ENCODE results near the gene C1orf122. TPM values are rescaled to one million over a fixed set of nuclear protein-coding genes. Genes with fewer than 3 reads are reported as not detected.

The C1orf122 gene
- total RNA-seq, 1 experiment from 2014 or later = 45.9 TPM

DNA sequence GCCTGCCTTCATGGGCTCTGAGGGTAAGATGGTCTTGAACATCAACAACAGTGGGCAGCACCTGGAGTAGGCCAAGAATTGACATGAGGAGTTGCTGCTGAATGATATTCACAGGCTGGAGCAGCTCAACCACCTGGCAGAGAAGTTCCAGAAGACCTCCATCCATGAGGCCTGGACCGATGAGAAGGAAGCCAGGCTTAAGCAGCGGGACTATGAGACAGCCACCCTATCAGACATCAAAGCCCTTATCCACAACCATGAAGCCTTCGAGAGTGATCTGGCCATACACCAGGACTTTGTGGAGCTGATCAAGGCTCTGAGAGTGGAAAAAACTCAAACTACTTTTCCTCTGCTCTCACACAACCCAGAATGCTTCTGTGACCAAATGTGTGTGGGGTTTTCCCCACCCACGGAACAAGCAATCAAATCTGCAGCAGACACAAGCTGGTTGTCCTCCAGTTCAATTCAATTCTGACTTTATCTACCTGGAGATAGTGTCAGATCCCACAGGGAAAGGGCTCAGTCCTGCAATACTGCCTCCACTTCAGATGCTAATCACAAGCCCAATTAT, 30.6 kb upstream of the C1orf122 start (continued):
- TF ChIP-seq CREM (CRISPR knock-in tag; IDR thresholded peaks at IDR 0.05) (no peak), EMX1 (CRISPR knock-in tag; IDR thresholded peaks at IDR 0.05) (no peak), NR3C1 (CRISPR knock-in tag; conservative IDR thresholded peaks at IDR 0.05; ENCODE audit: low read depth) (no peak), ZNF138 (CRISPR knock-in tag; conservative IDR thresholded peaks at IDR 0.05) (no peak)

DNA sequence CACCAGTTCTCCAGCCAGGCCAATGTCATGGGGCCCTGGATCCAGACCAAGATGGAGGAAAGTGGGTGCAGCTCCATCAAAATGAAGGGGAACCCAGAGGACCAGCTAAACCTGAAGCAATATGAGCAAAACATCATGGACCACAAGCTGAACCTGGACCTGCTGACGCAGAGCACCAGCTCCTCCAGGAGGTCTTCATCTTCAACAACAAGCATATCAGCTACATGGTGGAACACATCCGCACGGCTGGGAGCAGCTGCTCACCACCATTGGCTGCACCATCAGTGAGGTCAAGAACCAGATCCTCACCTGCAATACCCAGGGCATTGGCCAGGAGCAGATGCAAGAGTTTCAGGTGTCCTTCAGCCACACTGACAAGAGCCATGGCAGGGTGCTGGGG, 28.9 kb upstream of the C1orf122 start:
- Mint-ChIP-seq H3K4me3 (no peak overlapping the region), H3K27me3 (ENCODE audit: low read depth) (peaks cover 40% of the 10 kb centered on the region), H3K9me3 (peaks cover 9% of the 10 kb centered on the region), H3K36me3 (no peaks in the 10 kb centered on the region), H3K27ac (no peak overlapping the region), H3K4me1 (no peaks in the 10 kb centered on the region)
- ChIA-PET CTCF (interaction anchor here (1.1 to 1.2 kb wide), 2 partner anchors 13 to 87 kb away, joined by 3 to 4 read pairs; no protein-coding TSS in a partner anchor), POLR2A (no interaction called here)
- TF ChIP-seq ATF1 (CRISPR knock-in tag; IDR thresholded peaks at IDR 0.05) = no peak
- TF ChIP-seq ZNF138 (CRISPR knock-in tag; conservative IDR thresholded peaks at IDR 0.05) = no peak
- no peak for TF ChIP-seq GTF2I (CRISPR knock-in tag; conservative IDR thresholded peaks at IDR 0.05)
- TF ChIP-seq GRHL2 (CRISPR knock-in tag; IDR thresholded peaks at IDR 0.05; ENCODE audit: insufficient replicate concordance, severe bottlenecking) = no peak
- TF ChIP-seq, protein P1, sequence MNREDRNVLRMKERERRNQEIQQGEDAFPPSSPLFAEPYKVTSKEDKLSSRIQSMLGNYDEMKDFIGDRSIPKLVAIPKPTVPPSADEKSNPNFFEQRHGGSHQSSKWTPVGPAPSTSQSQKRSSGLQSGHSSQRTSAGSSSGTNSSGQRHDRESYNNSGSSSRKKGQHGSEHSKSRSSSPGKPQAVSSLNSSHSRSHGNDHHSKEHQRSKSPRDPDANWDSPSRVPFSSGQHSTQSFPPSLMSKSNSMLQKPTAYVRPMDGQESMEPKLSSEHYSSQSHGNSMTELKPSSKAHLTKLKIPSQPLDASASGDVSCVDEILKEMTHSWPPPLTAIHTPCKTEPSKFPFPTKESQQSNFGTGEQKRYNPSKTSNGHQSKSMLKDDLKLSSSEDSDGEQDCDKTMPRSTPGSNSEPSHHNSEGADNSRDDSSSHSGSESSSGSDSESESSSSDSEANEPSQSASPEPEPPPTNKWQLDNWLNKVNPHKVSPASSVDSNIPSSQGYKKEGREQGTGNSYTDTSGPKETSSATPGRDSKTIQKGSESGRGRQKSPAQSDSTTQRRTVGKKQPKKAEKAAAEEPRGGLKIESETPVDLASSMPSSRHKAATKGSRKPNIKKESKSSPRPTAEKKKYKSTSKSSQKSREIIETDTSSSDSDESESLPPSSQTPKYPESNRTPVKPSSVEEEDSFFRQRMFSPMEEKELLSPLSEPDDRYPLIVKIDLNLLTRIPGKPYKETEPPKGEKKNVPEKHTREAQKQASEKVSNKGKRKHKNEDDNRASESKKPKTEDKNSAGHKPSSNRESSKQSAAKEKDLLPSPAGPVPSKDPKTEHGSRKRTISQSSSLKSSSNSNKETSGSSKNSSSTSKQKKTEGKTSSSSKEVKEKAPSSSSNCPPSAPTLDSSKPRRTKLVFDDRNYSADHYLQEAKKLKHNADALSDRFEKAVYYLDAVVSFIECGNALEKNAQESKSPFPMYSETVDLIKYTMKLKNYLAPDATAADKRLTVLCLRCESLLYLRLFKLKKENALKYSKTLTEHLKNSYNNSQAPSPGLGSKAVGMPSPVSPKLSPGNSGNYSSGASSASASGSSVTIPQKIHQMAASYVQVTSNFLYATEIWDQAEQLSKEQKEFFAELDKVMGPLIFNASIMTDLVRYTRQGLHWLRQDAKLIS (CRISPR knock-in tag; IDR thresholded peaks at IDR 0.05; ENCODE audit: borderline replicate concordance) = no peak
- TF ChIP-seq KAT7 (CRISPR knock-in tag; IDR thresholded peaks at IDR 0.05; ENCODE audit: borderline replicate concordance) = no peak
- DNase-seq (ENCODE audit: low spot score) = no peak
- ATAC-seq = no peak

DNA sequence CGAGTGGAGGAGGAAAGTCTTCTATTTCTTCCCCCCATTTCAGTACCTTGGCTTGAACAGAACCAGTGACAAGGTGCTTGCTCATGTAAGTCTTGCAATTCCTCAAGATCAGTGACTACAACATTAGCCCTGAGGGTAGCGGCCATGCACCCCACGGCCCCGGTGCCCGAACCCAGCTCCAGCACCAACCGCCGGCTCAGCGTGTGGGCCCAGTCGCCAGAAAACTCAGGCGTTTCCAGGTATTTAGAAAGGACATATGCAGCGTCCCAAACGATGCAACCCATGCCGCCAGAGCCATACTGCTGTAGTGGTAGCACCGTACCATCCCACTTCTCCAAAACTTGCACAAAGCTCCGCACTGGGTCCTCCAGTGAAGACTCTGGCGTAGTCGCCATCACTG, 25.1 kb upstream of the C1orf122 start:
- ChIA-PET POLR2A (no interaction called here), CTCF (interaction anchor here (0.6 kb wide), 1 partner anchor 775 kb away, joined by 3 read pairs; no protein-coding TSS in a partner anchor)
- no peak for TF ChIP-seq ELF4 (CRISPR knock-in tag; IDR thresholded peaks at IDR 0.05; ENCODE audit: low read depth)
- TF ChIP-seq OVOL2 (CRISPR knock-in tag; IDR thresholded peaks at IDR 0.05; ENCODE audit: borderline replicate concordance) = no peak
- TF ChIP-seq MYBL2 (CRISPR knock-in tag; IDR thresholded peaks at IDR 0.05) = no peak
- TF ChIP-seq EMX1 (CRISPR knock-in tag; IDR thresholded peaks at IDR 0.05) = no peak
- TF ChIP-seq, protein P2, sequence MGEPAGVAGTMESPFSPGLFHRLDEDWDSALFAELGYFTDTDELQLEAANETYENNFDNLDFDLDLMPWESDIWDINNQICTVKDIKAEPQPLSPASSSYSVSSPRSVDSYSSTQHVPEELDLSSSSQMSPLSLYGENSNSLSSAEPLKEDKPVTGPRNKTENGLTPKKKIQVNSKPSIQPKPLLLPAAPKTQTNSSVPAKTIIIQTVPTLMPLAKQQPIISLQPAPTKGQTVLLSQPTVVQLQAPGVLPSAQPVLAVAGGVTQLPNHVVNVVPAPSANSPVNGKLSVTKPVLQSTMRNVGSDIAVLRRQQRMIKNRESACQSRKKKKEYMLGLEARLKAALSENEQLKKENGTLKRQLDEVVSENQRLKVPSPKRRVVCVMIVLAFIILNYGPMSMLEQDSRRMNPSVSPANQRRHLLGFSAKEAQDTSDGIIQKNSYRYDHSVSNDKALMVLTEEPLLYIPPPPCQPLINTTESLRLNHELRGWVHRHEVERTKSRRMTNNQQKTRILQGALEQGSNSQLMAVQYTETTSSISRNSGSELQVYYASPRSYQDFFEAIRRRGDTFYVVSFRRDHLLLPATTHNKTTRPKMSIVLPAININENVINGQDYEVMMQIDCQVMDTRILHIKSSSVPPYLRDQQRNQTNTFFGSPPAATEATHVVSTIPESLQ (CRISPR knock-in tag; IDR thresholded peaks at IDR 0.05) = no peak
- TF ChIP-seq, protein P3, sequence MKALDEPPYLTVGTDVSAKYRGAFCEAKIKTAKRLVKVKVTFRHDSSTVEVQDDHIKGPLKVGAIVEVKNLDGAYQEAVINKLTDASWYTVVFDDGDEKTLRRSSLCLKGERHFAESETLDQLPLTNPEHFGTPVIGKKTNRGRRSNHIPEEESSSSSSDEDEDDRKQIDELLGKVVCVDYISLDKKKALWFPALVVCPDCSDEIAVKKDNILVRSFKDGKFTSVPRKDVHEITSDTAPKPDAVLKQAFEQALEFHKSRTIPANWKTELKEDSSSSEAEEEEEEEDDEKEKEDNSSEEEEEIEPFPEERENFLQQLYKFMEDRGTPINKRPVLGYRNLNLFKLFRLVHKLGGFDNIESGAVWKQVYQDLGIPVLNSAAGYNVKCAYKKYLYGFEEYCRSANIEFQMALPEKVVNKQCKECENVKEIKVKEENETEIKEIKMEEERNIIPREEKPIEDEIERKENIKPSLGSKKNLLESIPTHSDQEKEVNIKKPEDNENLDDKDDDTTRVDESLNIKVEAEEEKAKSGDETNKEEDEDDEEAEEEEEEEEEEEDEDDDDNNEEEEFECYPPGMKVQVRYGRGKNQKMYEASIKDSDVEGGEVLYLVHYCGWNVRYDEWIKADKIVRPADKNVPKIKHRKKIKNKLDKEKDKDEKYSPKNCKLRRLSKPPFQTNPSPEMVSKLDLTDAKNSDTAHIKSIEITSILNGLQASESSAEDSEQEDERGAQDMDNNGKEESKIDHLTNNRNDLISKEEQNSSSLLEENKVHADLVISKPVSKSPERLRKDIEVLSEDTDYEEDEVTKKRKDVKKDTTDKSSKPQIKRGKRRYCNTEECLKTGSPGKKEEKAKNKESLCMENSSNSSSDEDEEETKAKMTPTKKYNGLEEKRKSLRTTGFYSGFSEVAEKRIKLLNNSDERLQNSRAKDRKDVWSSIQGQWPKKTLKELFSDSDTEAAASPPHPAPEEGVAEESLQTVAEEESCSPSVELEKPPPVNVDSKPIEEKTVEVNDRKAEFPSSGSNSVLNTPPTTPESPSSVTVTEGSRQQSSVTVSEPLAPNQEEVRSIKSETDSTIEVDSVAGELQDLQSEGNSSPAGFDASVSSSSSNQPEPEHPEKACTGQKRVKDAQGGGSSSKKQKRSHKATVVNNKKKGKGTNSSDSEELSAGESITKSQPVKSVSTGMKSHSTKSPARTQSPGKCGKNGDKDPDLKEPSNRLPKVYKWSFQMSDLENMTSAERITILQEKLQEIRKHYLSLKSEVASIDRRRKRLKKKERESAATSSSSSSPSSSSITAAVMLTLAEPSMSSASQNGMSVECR (CRISPR knock-in tag; IDR thresholded peaks at IDR 0.05; ENCODE audit: borderline replicate concordance) = no peak
- TF ChIP-seq, protein P4, sequence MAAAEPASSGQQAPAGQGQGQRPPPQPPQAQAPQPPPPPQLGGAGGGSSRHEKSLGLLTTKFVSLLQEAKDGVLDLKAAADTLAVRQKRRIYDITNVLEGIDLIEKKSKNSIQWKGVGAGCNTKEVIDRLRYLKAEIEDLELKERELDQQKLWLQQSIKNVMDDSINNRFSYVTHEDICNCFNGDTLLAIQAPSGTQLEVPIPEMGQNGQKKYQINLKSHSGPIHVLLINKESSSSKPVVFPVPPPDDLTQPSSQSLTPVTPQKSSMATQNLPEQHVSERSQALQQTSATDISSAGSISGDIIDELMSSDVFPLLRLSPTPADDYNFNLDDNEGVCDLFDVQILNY (CRISPR knock-in tag; IDR thresholded peaks at IDR 0.05) = no peak
- TF ChIP-seq, protein P5, sequence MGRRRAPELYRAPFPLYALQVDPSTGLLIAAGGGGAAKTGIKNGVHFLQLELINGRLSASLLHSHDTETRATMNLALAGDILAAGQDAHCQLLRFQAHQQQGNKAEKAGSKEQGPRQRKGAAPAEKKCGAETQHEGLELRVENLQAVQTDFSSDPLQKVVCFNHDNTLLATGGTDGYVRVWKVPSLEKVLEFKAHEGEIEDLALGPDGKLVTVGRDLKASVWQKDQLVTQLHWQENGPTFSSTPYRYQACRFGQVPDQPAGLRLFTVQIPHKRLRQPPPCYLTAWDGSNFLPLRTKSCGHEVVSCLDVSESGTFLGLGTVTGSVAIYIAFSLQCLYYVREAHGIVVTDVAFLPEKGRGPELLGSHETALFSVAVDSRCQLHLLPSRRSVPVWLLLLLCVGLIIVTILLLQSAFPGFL (CRISPR knock-in tag; IDR thresholded peaks at IDR 0.05; ENCODE audit: borderline replicate concordance) = no peak
- no peak for TF ChIP-seq ZNF138 (CRISPR knock-in tag; conservative IDR thresholded peaks at IDR 0.05)
- TF ChIP-seq, protein P6, sequence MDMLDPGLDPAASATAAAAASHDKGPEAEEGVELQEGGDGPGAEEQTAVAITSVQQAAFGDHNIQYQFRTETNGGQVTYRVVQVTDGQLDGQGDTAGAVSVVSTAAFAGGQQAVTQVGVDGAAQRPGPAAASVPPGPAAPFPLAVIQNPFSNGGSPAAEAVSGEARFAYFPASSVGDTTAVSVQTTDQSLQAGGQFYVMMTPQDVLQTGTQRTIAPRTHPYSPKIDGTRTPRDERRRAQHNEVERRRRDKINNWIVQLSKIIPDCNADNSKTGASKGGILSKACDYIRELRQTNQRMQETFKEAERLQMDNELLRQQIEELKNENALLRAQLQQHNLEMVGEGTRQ (CRISPR knock-in tag; IDR thresholded peaks at IDR 0.05) = no peak
- Mint-ChIP-seq H3K27ac (no peak overlapping the region), H3K4me3 (no peak overlapping the region), H3K36me3 (no peaks in the 10 kb centered on the region), H3K27me3 (ENCODE audit: low read depth) (peaks cover 32% of the 10 kb centered on the region), H3K9me3 (0 out of 2 replicates have a peak, but pooled peaks cover 3% of the 10 kb centered on the region), H3K4me1 (no peaks in the 10 kb centered on the region)
- no peak for DNase-seq (ENCODE audit: low spot score)
- ATAC-seq = no peak

Data from WTC11 (cell line).